NCI-H2029 (cell line): ENCODE results near the gene KXD1.

Experiments
- DNase-seq: peaks from one replicate; lab custom pipeline; 2025; lab: John Stamatoyannopoulos, UW

Gene KXD1

DNA sequence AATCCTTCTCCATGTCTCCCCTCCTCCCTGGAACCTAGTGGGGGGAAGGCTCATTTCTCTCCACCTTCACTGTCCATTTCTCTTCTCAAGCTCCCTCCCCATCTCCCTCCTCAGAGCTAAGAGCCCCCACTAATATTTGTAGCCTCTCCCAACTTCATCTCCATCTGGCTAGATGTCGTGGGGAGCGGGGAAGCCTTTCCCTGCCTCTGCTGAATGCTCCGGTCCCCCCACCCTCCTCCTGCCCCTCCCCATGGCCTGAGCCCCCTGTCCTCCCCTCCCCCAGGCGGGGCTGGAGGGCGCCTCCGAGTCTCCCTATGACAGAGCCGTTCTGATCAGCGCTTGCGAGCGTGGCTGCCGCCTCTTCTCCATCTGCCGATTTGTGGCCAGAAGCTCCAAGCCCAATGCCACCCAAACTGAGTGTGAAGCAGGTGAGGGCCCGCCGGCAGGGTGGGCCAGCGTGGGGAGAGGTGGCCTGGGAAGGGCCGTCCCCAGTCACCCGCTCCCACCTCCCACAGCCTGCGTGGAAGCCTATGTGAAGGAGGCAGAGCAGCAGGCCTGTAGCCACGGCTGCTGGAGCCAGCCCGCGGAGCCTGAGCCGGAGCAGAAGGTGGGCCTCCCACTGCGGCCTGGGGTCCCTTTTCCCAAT is 56.0 kb downstream of the KXD1 start:
- DNase-seq = no peak

GRCh38 chr19:18616023-18616422 is 58.4 kb downstream of the KXD1 start:
- DNase-seq = no peak

DNA sequence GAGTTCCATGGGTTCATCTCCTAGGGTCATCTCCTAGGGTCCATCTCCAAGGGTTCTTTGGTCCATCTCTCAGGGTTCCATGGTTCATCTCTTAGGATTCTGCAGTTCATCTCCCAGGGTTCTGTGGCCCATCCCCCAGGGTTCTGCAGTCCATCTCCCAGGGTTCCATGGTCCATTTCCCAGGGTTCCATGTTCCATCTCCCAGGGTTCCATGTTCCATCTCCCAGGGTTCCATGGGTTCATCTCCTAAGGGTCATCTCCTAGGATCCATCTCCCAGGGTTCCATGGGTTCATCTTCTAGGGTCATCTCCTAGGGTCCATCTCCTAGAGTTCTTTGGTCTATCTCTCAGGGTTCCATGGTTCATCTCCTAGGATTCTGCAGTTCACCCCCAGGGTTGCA is 59.9 kb downstream of the KXD1 start:
- no peak for DNase-seq

DNA sequence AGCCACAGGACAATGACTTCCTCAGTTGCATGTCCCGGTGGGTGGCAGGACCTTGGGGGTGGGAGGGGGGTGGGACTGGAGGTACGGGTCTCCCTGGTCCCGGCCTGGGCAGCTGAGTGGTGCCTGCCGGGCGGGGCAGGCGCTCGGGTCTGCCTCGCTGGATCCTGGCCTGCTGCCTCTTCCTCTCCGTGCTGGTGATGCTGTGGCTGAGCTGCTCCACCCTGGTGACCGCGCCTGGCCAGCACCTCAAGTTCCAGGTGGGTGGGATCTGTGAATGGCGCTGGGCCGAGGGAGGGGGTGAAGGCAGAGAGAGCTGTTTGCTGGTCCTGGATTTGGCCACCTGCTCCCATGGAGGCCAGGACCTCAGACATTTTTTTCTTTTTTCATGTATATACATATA is 60.6 kb downstream of the KXD1 start:
- DNase-seq = no peak
